OCI-LY1 (cell line): Measurements from ENCODE around the gene DES.

Experiments used
- H2AFZ ChIP-seq: fragments of 200-600 bp; sonication (generic), shearing (Covaris generic); 2 replicates; pipeline ENCODE4 v1.6.0; 2014; ENCODE audit warnings: antibody characterized with exemption, mild to moderate bottlenecking, low read length
- H3F3A ChIP-seq: fragments of 200-600 bp; sonication (generic), shearing (Covaris generic); 2 replicates; pipeline ENCODE4 v1.6.0; 2014; ENCODE audit warnings: mild to moderate bottlenecking, antibody characterized with exemption, low read length, moderate library complexity; ENCODE audit not compliant: insufficient read depth
- H3K27ac ChIP-seq: fragments of 200-600 bp; sonication (generic); 2 replicates; pipeline ENCODE4 v1.5.1; 2014; ENCODE audit warnings: low read length, mixed run types, mild to moderate bottlenecking, low read depth; ENCODE audit not compliant: poor library complexity, severe bottlenecking
- H3K27me3 ChIP-seq: fragments of 200-600 bp; sonication (generic); 2 replicates; pipeline ENCODE4 v1.6.0; 2014; ENCODE audit warnings: antibody characterized with exemption, mild to moderate bottlenecking, low read length, moderate library complexity; ENCODE audit not compliant: insufficient read depth
- H3K36me3 ChIP-seq: fragments of 200-600 bp; sonication (generic); 2 replicates; pipeline ENCODE4 v1.6.1; 2014; ENCODE audit warnings: mild to moderate bottlenecking, antibody characterized with exemption, low read length, moderate library complexity, mixed read lengths; ENCODE audit not compliant: insufficient read depth
- H3K4me1 ChIP-seq: fragments of 200-600 bp; sonication (generic); 2 replicates; pipeline ENCODE4 v1.5.1; 2014; ENCODE audit warnings: mild to moderate bottlenecking, low read length, moderate library complexity; ENCODE audit not compliant: insufficient read depth, severe bottlenecking
- H3K4me2 ChIP-seq: fragments of 200-600 bp; sonication (generic), shearing (Covaris generic); 2 replicates; pipeline ENCODE4 v1.6.1; 2014; ENCODE audit warnings: low read length
- H3K4me3 ChIP-seq: fragments of 200-600 bp; sonication (generic); 2 replicates; pipeline ENCODE4 v1.5.1; 2014; ENCODE audit warnings: low read length, low read depth, mild to moderate bottlenecking, mixed read lengths; ENCODE audit not compliant: poor library complexity, severe bottlenecking
- H3K79me2 ChIP-seq: fragments of 200-600 bp; shearing (Covaris generic); 2 replicates; pipeline ENCODE4 v1.6.1; 2016; ENCODE audit warnings: mixed run types, low read length, mixed read lengths; ENCODE audit not compliant: insufficient read depth
- H3K9ac ChIP-seq: fragments of 200-600 bp; sonication (generic), shearing (Covaris generic); 2 replicates; pipeline ENCODE4 v1.6.1; 2014; ENCODE audit warnings: mild to moderate bottlenecking, low read length, mixed read lengths
- H3K9me2 ChIP-seq: fragments of 200-600 bp; sonication (generic), shearing (Covaris generic); 2 replicates; pipeline ENCODE4 v1.6.1; 2014; ENCODE audit warnings: low read depth, mild to moderate bottlenecking, low read length, mixed read lengths
- H3K9me3 ChIP-seq: fragments of 200-600 bp; shearing (Covaris generic); 2 replicates; pipeline ENCODE4 v1.6.1; 2014; ENCODE audit warnings: low read length, mixed read lengths
- H4K20me1 ChIP-seq: fragments of 200-600 bp; sonication (generic), shearing (Covaris generic); 2 replicates; pipeline ENCODE4 v1.6.0; 2016; ENCODE audit warnings: mild to moderate bottlenecking, low read length; ENCODE audit not compliant: insufficient read depth
- CTCF ChIP-seq: fragments of 200-600 bp; sonication (generic), shearing (Covaris generic); IDR thresholded peaks from 2 replicates; pipeline ENCODE4 v1.5.1; 2017; ENCODE audit warnings: mild to moderate bottlenecking, antibody characterized with exemption, low read length, moderate library complexity, mixed read lengths
- EZH2 ChIP-seq: fragments of 200-600 bp; sonication (generic), shearing (Covaris generic); IDR thresholded peaks from 2 replicates; pipeline ENCODE4 v1.8.0; 2017; ENCODE audit warnings: borderline replicate concordance, mixed run types, mild to moderate bottlenecking, antibody characterized with exemption, low read length, moderate library complexity, mixed read lengths

DES gene

GRCh38 chr2:219425238-219426067, 7.3 kb downstream of the DES start:
- Histone ChIP-seq H3K36me3 (no peaks in the 10 kb centered on the region), H3K9me3 (no peaks in the 10 kb centered on the region), H3K4me1 (no peaks in the 10 kb centered on the region), H3K4me2 (no peak overlapping the region), H4K20me1 (no peaks in the 10 kb centered on the region), H3F3A (no peaks in the 10 kb centered on the region), H2AFZ (no peak overlapping the region), H3K79me2 (no peaks in the 10 kb centered on the region), H3K4me3 (no peak overlapping the region), H3K27ac (no peak overlapping the region), H3K9ac (no peak overlapping the region), H3K9me2 (no peaks in the 10 kb centered on the region), H3K27me3 (peaks cover 7% of the 10 kb centered on the region)
- TF ChIP-seq EZH2 = no peak
- no peak for TF ChIP-seq CTCF

GRCh38 chr2:219426068-219426443, 7.9 kb downstream of the DES start:
- H3F3A ChIP-seq = no peaks in the 10 kb centered on the region
- H3K9ac ChIP-seq = no peak overlapping the region
- H3K27ac ChIP-seq = no peak overlapping the region
- peaks cover 7% of the 10 kb centered on the region for H3K27me3 ChIP-seq
- H4K20me1 ChIP-seq = no peaks in the 10 kb centered on the region
- H3K79me2 ChIP-seq = no peaks in the 10 kb centered on the region
- no peak for TF ChIP-seq EZH2
- no peak for TF ChIP-seq CTCF
- H3K4me3 ChIP-seq = no peak overlapping the region
- H3K9me2 ChIP-seq = no peaks in the 10 kb centered on the region
- H3K36me3 ChIP-seq = no peaks in the 10 kb centered on the region
- no peaks in the 10 kb centered on the region for H3K4me1 ChIP-seq
- no peak overlapping the region for H2AFZ ChIP-seq
- H3K4me2 ChIP-seq = no peak overlapping the region
- H3K9me3 ChIP-seq = no peaks in the 10 kb centered on the region

- Histone ChIP-seq H3K9me2 (no peaks in the 10 kb centered on the region), H2AFZ (no peak overlapping the region), H3K79me2 (no peaks in the 10 kb centered on the region), H3K9me3 (no peaks in the 10 kb centered on the region), H4K20me1 (no peaks in the 10 kb centered on the region), H3K27me3 (peaks cover 7% of the 10 kb centered on the region), H3F3A (no peaks in the 10 kb centered on the region), H3K4me2 (no peak overlapping the region), H3K4me3 (no peak overlapping the region), H3K9ac (no peak overlapping the region), H3K4me1 (no peaks in the 10 kb centered on the region), H3K36me3 (no peaks in the 10 kb centered on the region), H3K27ac (no peak overlapping the region)
- TF ChIP-seq CTCF = no peak
- TF ChIP-seq EZH2 = no peak
Observed at GRCh38 chr2:219426534-219427136, 8.5 kb downstream of the DES start.
